ENCODE results near the gene ARL14. TPM values are rescaled to one million over a fixed set of nuclear protein-coding genes. Genes with fewer than 3 reads are reported as not detected.
"Not testable (repeated sequence)": the region's sequence is repeated elsewhere in the genome, so short reads cannot be mapped to it uniquely, and the experiment has no call there.

Gene ARL14
- total RNA-seq, 2 experiments from 2014 or later, result not detected

GRCh38 chr3:160709477-160710182, 32.7 kb downstream of the ARL14 start:
- no peak overlapping the region for H3K27ac ChIP-seq (ENCODE audit: low read depth in 1 of 2, low read length in 2 of 2)
- POLR2A ChIA-PET, result no interaction called here
- peaks cover 11 to 27% of the 10 kb centered on the region in 2 experiments for H3K27me3 ChIP-seq (ENCODE audit: control insufficient read depth in 1 of 2, insufficient read depth in 2 of 2, low read length in 2 of 2)
- H3K4me3 ChIP-seq (ENCODE audit: low read length), result no peak overlapping the region
- CTCF ChIA-PET, result no interaction called here
- no peaks in the 10 kb centered on the region for H3K4me1 ChIP-seq (ENCODE audit: insufficient read depth, low read length)
- H3K27me3 Mint-ChIP-seq, result peaks cover 46% of the 10 kb centered on the region
- no peaks in the 10 kb centered on the region for H3K9me3 ChIP-seq (ENCODE audit: control insufficient read depth in 1 of 2, insufficient read depth in 1 of 2, low read length in 2 of 2)
- H3K27ac Mint-ChIP-seq, result no peak overlapping the region
- no peaks in the 10 kb centered on the region for H3K36me3 ChIP-seq (ENCODE audit: insufficient read depth, low read length)
- no peaks in the 10 kb centered on the region for H3K9me3 Mint-ChIP-seq
- intact Hi-C loops (cut with DNase I, micrococcal nuclease), result loop anchor here (5.0 to 10.0 kb wide), 3 partner anchors 565 to 718 kb away; no protein-coding TSS in a partner anchor
- no peak overlapping the region for H3K4me3 Mint-ChIP-seq
- ATAC-seq (ENCODE audit: poor library complexity), result no peak
- TF ChIP-seq, protein P1, sequence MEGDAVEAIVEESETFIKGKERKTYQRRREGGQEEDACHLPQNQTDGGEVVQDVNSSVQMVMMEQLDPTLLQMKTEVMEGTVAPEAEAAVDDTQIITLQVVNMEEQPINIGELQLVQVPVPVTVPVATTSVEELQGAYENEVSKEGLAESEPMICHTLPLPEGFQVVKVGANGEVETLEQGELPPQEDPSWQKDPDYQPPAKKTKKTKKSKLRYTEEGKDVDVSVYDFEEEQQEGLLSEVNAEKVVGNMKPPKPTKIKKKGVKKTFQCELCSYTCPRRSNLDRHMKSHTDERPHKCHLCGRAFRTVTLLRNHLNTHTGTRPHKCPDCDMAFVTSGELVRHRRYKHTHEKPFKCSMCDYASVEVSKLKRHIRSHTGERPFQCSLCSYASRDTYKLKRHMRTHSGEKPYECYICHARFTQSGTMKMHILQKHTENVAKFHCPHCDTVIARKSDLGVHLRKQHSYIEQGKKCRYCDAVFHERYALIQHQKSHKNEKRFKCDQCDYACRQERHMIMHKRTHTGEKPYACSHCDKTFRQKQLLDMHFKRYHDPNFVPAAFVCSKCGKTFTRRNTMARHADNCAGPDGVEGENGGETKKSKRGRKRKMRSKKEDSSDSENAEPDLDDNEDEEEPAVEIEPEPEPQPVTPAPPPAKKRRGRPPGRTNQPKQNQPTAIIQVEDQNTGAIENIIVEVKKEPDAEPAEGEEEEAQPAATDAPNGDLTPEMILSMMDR (IDR thresholded peaks at IDR 0.05), result no peak
- H3K36me3 Mint-ChIP-seq (ENCODE audit: low read depth), result no peaks in the 10 kb centered on the region
- no peak for DNase-seq
- H3K4me1 Mint-ChIP-seq (ENCODE audit: low read depth), result no peaks in the 10 kb centered on the region

DNA sequence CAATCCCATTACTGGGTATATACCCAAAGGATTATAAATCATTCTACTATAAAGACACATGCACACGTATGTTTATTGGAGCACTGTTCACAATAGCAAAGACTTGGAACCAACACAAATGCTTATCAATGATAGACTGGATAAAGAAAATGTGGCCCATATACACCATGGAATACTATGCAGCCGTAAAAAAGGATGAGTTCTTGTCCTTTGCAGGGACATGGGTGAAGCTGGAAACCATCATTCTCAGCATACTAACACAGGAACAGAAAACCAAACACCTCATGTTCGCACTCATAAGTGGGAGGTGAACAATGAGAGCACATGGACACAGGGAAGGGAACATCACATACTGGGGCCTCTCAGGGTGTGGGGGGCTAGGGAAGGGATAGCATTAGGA, 36.2 kb downstream of the ARL14 start:
- H3K4me3 ChIP-seq (ENCODE audit: low read length); DNase-seq; H3K36me3 ChIP-seq (ENCODE audit: insufficient read depth, low read length); H3K27ac Mint-ChIP-seq; H3K4me1 Mint-ChIP-seq (ENCODE audit: low read depth); H3K9me3 ChIP-seq (ENCODE audit: control insufficient read depth in 1 of 2, insufficient read depth in 1 of 2, low read length in 2 of 2); intact Hi-C loops (cut with DNase I, micrococcal nuclease); CTCF ChIA-PET; H3K4me3 Mint-ChIP-seq; H3K9me3 Mint-ChIP-seq; POLR2A ChIA-PET; H3K4me1 ChIP-seq (ENCODE audit: insufficient read depth, low read length); ATAC-seq (ENCODE audit: poor library complexity); H3K27ac ChIP-seq (ENCODE audit: low read depth in 1 of 2, low read length in 2 of 2); H3K36me3 Mint-ChIP-seq (ENCODE audit: low read depth): not testable (repeated sequence)
- H3K27me3 ChIP-seq (ENCODE audit: control insufficient read depth in 1 of 2, insufficient read depth in 2 of 2, low read length in 2 of 2), result peaks cover 7 to 10% of the 10 kb centered on the region in 2 experiments
- H3K27me3 Mint-ChIP-seq, result peaks cover 23% of the 10 kb centered on the region

- H3K27ac ChIP-seq (ENCODE audit: low read depth in 1 of 2, low read length in 2 of 2), result no peak overlapping the region
- no peak for ATAC-seq (ENCODE audit: poor library complexity)
- Mint-ChIP-seq H3K36me3 (ENCODE audit: low read depth) (no peaks in the 10 kb centered on the region), H3K9me3 (no peaks in the 10 kb centered on the region), H3K4me3 (no peak overlapping the region), H3K4me1 (ENCODE audit: low read depth) (no peaks in the 10 kb centered on the region), H3K27ac (no peak overlapping the region), H3K27me3 (peaks cover 20% of the 10 kb centered on the region)
- CTCF ChIA-PET, result no interaction called here
- TF ChIP-seq, protein P1 (IDR thresholded peaks at IDR 0.05), result no peak
- peaks cover 0 to 7% of the 10 kb centered on the region in 2 experiments for H3K9me3 ChIP-seq (ENCODE audit: control insufficient read depth in 1 of 2, insufficient read depth in 1 of 2, low read length in 2 of 2)
- DNase-seq, result no peak
- POLR2A ChIA-PET, result no interaction called here
- H3K4me1 ChIP-seq (ENCODE audit: insufficient read depth, low read length), result no peaks in the 10 kb centered on the region
- H3K27me3 ChIP-seq (ENCODE audit: control insufficient read depth in 1 of 2, insufficient read depth in 2 of 2, low read length in 2 of 2), result no peaks in the 10 kb centered on the region
- H3K36me3 ChIP-seq (ENCODE audit: insufficient read depth, low read length), result no peaks in the 10 kb centered on the region
- no peak overlapping the region for H3K4me3 ChIP-seq (ENCODE audit: low read length)
- intact Hi-C loops (cut with DNase I, micrococcal nuclease), result loop anchor here in 1 of 2 experiments (5.0 kb wide), 1 partner anchor 63 kb away; no protein-coding TSS in a partner anchor
Measured at GRCh38 chr3:160719710-160720109, 42.8 kb downstream of the ARL14 start.
